GM12874 (cell line): Measurements from ENCODE around the gene PSMD9.

Source experiments
- CTCF ChIP-seq: IDR thresholded peaks from 2 replicates; pipeline ENCODE4 v1.5.1; 2011; ENCODE audit warnings: low read depth, mild to moderate bottlenecking, control low read depth, low read length, moderate library complexity; ENCODE audit not compliant: insufficient read depth

Gene PSMD9

GRCh38 chr12:121925358-121925695 lies 36.7 kb downstream of the PSMD9 start:
- TF ChIP-seq CTCF: no peak

GRCh38 chr12:121926874-121927706 lies 38.5 kb downstream of the PSMD9 start:
- no peak for TF ChIP-seq CTCF

- no peak for TF ChIP-seq CTCF
Observed at GRCh38 chr12:121927813-121928212, 39.2 kb downstream of the PSMD9 start.

GRCh38 chr12:121930862-121931261 lies 42.3 kb downstream of the PSMD9 start:
- no peak for TF ChIP-seq CTCF

- no peak for TF ChIP-seq CTCF
Observed at GRCh38 chr12:121932176-121932536, 43.6 kb downstream of the PSMD9 start.

GRCh38 chr12:121932914-121933521 lies 44.4 kb downstream of the PSMD9 start:
- no peak for TF ChIP-seq CTCF

GRCh38 chr12:121933522-121934308 lies 45.1 kb downstream of the PSMD9 start:
- TF ChIP-seq CTCF: no peak
